Measurements from ENCODE around the gene PRDM7. TPM values are rescaled to one million over a fixed set of nuclear protein-coding genes. Genes with fewer than 3 reads are reported as not detected.

The PRDM7 gene
- total and polyA plus RNA-seq, 2 of the 8 experiments (the other 6 are each of a cell fraction or from before 2014, with no cell fraction given): 0.02 TPM; not detected in 1

DNA sequence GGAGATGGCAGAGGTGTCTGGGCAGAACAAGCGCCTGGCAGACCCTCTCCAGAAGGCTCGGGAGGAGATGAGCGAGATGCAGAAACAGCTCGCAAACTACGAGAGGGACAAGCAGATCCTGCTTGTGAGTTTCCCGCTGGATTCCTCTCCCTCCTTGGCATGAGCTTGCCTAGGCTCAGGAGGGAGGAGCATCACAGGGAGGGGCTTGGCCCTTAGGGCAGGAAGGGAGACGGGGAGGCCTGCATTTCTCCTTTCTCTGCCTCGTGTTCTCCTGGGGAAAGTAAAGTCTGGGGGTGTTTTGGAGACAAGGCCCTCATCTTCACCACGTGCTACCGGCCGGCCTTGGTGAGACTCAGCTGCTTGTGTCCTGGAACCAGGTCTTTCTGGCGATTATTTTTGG, 39.9 kb downstream of the PRDM7 start:
- Histone ChIP-seq H3K4ac (replicated peaks; ENCODE audit: insufficient read length, low read depth, low read length) (no peak overlapping the region), H3K4me1 (replicated peaks in 1 of 4; ENCODE audit: control insufficient read depth in 3 of 4, insufficient read depth in 4 of 4, low read length in 3 of 4) (peaks cover 0 to 9% (median 5%) of the 10 kb centered on the region in 4 experiments; a peak in 4 of 7 replicates), H3K9me3 (ENCODE audit: insufficient read depth in 2 of 2, low read depth in 1 of 2, low read length in 1 of 2) (no peaks in the 10 kb centered on the region), H3K4me3 (ENCODE audit: extremely low read depth in 1 of 4, insufficient read depth in 2 of 4, low read depth in 3 of 4, low read length in 4 of 4) (no peak overlapping the region), H3K27me3 (replicated peaks in 1 of 4; ENCODE audit: control insufficient read depth in 3 of 4, extremely low read depth in 1 of 4, insufficient read depth in 3 of 4, low read length in 3 of 4) (no peaks in the 10 kb centered on the region), H3K14ac (ENCODE audit: insufficient read length) (no peak overlapping the region), H4K20me1 (replicated peaks in 1 of 2; ENCODE audit: control insufficient read depth in 1 of 2, insufficient read depth in 2 of 2, low read length in 2 of 2) (peaks cover 0 to 2% of the 10 kb centered on the region in 2 experiments), H3K79me1 (ENCODE audit: low read depth, low read length) (no peaks in the 10 kb centered on the region; the same call in 1 of the 2 replicates), H3K23ac (ENCODE audit: insufficient read length) (no peak overlapping the region), H3K36me3 (ENCODE audit: control insufficient read depth in 2 of 4, insufficient read depth in 4 of 4, low read length in 3 of 4) (peaks cover 13 to 35% (median 17%) of the 10 kb centered on the region in 4 experiments; a peak in 7 of 8 replicates), H3K18ac (ENCODE audit: extremely low read depth, low read length) (no peak overlapping the region), H2BK12ac (ENCODE audit: low read depth, low read length) (no peak overlapping the region), H3K79me2 (ENCODE audit: control insufficient read depth in 1 of 2, insufficient read depth in 2 of 2, low read length in 2 of 2) (no peaks in the 10 kb centered on the region), H2BK5ac (ENCODE audit: low read depth, low read length) (no peak overlapping the region), H2AFZ (ENCODE audit: low read length) (no peak overlapping the region), H4K5ac (ENCODE audit: insufficient read length, low read depth, low read length) (no peak overlapping the region), H4K91ac (replicated peaks; ENCODE audit: insufficient read length, low read length) (no peak overlapping the region), H3K9ac (replicated peaks in 1 of 4; ENCODE audit: extremely low read depth in 1 of 4, low read depth in 3 of 4, low read length in 3 of 4) (no peak overlapping the region), H2AK5ac (ENCODE audit: low read depth, low read length) (no peak overlapping the region), H3K27ac (ENCODE audit: low read depth, low read length) (no peak overlapping the region), H3K23me2 (ENCODE audit: low read depth, low read length) (no peaks in the 10 kb centered on the region), H2BK120ac (replicated peaks; ENCODE audit: low read depth, low read length) (no peak overlapping the region), H4K8ac (ENCODE audit: extremely low read depth, insufficient read depth, low read length) (no peak overlapping the region), H2BK20ac (ENCODE audit: low read length) (no peak overlapping the region), H3K56ac (replicated peaks; ENCODE audit: insufficient read length, low read depth, low read length) (no peak overlapping the region), H2BK15ac (ENCODE audit: low read length) (no peak overlapping the region), H3K4me2 (ENCODE audit: insufficient read depth in 1 of 2, low read depth in 2 of 2, low read length in 2 of 2) (no peak overlapping the region)
- no peak for FAIRE-seq
- TF ChIP-seq CBX8 (IDR thresholded peaks at IDR 0.05; ENCODE audit: borderline replicate concordance, low read depth, low read length): no peak
- no peak for TF ChIP-seq HDAC2 (IDR thresholded peaks at IDR 0.05; ENCODE audit: borderline replicate concordance in 1 of 2, low read depth in 2 of 2, low read length in 2 of 2)
- no peak for TF ChIP-seq NANOG (IDR thresholded peaks at IDR 0.05; ENCODE audit: insufficient read depth, low read depth, low read length, poor library complexity, severe bottlenecking)
- TF ChIP-seq, protein P1, sequence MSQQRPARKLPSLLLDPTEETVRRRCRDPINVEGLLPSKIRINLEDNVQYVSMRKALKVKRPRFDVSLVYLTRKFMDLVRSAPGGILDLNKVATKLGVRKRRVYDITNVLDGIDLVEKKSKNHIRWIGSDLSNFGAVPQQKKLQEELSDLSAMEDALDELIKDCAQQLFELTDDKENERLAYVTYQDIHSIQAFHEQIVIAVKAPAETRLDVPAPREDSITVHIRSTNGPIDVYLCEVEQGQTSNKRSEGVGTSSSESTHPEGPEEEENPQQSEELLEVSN (IDR thresholded peaks at IDR 0.05): no peak
- no peak for TF ChIP-seq BACH1 (IDR thresholded peaks at IDR 0.05; ENCODE audit: low read length)
- TF ChIP-seq, protein P2, sequence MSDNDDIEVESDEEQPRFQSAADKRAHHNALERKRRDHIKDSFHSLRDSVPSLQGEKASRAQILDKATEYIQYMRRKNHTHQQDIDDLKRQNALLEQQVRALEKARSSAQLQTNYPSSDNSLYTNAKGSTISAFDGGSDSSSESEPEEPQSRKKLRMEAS (IDR thresholded peaks at IDR 0.05): no peak
- no peak for TF ChIP-seq CTBP2 (IDR thresholded peaks at IDR 0.05; ENCODE audit: borderline replicate concordance, insufficient read depth, insufficient read length, low read length)
- ChIA-PET POLR2A (ENCODE audit: partially characterized antibody) (interaction anchor here (0.7 to 3.3 kb wide), 6 partner anchors 9 to 65 kb away, joined by 3 to 17 read pairs (median 4); partner anchors contain the start of gene DBNDD1), CTCF (ENCODE audit: partially characterized antibody) (interaction anchor here (1.3 to 2.2 kb wide), 5 partner anchors 9 to 19 kb away, joined by 3 to 6 read pairs (median 4); no protein-coding TSS in a partner anchor)
- no peak for DNase-seq (ENCODE audit: low read depth in 1 of 2, low spot score in 2 of 2)
- 90% methylated on average over 11 of the region's 12 CpGs; no CpG with 5 or more reads in 1 of the 2 experiments for WGBS, 2 experiments (ENCODE audit: extremely low coverage in 1 of 2, insufficient coverage in 1 of 2, insufficient read length in 1 of 2, insufficient replicate concordance in 2 of 2, low coverage in 1 of 2, low lambda C conversion rate in 2 of 2, missing lambda C conversion rate in 1 of 2)

All from H1 (cell line).